HG03457 (cell line): Measurements from ENCODE around the gene PDGFD.
A peak's percentile ranks its signal among the peaks of the same experiment; 100 is the strongest.

Source experiments
- ATAC-seq: cut with Tn5 transposase; IDR thresholded peaks from one replicate; pipeline ENCODE4 v1.9.1; 2021; ENCODE audit warnings: moderate number of reproducible peaks; ENCODE audit not compliant: unreplicated experiment

The PDGFD gene

DNA sequence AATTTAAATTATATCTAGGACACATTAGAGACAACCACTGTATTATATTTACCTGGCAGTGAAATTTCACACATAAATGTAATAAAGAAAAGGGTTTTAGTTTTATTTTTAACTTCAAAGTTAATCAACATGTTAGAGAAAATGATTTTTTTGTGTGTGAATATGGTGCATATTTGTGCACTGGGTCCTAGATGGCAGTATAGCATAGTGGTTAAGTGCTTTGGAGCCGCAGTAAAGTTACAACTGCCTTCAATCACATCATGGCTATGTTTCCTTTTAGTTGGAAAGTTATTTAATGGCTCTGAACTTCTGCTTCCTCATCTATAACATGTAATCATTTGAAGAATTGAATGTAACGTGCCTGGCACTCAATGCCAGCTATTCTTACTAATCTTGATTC is 236.4 kb downstream of the PDGFD start:
- ATAC-seq: no peak

DNA sequence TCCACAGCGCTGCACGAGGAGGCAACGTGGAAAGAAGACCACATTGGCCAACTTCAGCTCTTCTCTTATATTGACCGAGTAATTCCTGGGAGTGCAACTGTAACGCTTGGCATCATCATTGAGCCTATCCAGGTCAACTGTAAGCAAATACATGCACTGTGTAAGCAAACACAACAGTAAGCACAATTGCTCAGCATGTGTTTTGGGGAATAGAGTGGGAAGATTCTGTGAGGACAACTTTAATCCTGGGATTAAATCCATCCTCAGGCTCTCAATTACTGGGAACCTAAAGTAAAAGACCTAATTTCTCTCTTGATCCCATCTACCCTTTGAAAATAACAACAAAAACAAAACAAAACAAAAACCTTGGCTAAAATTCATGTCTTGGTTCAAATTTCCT is 237.0 kb downstream of the PDGFD start:
- no peak for ATAC-seq

DNA sequence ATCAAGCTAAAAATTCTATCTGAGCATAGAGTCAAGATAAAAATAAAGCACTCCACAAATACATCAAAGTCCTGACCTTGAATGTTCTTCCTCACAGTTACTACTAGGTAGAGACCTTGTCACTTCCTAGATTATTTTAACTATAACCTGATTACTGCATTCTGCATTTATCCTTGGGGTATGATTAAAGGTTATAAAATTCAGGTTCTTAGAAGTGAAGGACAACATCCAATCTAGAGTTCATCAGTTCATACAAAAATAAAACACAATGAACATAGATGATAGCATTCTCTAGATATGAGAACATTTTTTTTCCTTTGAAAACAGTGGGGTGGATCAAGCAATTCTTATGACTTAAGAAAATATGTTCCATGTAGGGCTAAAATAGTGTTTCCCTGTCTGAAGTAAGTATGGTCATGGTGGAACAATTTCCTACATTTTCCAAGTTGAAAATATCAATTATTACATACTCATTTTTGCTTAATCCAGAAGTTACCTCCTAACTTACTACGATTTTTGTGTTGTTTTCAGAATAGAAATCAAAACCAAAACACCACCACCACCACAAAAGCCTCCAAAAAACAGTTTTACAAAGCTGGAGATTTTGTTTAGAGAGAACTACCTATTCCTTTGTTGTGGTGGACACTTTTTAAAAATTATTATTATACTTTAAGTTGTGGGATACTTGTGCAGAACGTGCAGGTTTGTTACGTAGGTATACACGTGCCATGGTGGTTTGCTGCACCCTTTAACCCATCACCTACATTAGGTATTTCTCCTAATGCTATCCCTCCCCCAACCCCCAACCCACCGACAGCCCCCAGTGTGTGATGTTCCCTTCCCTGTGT is 239.6 kb downstream of the PDGFD start:
- ATAC-seq: no peak

DNA sequence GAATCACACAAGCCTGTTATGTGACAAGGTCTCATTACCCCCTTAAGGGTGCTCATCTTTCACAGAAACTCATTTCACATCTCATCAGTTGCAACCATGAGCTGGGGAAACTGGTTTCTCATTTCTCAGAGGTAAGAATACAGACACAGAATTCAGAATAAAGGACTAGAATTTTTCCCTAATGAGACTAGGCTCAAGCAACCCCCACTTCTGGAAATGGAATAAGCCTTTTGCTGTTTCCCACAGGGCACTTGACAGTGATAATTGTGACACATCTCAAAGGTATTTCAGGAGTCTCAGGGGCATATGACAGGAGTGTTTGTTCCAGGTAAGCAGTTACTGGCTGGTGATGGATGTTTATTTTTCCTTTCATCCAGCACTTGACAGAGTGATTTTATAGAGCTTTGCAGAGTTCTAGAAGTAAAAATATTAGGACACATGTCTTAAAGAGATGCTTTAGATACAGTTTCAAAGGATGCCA is 240.5 kb downstream of the PDGFD start:
- ATAC-seq: no peak

DNA sequence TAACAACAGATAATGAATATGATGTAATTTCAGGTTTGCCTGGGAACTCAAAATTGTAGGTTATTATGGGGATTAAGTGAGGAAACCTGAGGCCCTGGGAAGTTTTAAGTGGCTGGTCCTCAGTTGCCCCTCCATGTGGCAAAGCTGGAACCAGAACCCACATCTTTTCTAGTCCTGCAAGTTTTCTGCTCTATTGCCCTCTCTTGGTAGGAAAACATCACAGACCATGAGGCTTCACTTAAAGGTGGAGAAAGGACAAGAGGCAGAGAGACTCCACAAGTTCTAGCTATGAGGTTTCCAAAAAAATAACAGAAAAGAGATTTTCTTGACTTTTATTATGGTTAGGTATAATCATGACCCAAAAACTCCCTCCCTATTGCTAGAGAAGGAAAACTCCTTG is 243.0 kb downstream of the PDGFD start:
- ATAC-seq: no peak

DNA sequence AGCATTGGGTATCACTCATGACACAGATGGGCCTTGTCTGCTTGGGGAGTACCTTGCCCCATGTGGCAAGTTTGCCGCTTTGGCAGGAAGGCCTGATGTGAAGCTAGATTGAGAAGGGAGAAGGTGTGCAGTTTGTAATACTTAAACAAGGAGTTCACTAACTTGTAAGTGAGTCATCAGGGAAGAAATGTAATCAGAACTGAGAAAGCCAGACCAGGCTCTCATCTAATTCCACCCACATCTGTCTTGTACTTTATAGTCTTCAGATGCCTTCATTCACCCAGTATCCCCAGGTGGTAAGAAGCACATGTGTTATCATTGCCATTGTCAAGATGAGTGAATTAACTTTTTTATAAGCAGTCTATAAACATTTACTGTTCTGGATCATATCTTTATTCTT is 243.5 kb downstream of the PDGFD start:
- no peak for ATAC-seq

DNA sequence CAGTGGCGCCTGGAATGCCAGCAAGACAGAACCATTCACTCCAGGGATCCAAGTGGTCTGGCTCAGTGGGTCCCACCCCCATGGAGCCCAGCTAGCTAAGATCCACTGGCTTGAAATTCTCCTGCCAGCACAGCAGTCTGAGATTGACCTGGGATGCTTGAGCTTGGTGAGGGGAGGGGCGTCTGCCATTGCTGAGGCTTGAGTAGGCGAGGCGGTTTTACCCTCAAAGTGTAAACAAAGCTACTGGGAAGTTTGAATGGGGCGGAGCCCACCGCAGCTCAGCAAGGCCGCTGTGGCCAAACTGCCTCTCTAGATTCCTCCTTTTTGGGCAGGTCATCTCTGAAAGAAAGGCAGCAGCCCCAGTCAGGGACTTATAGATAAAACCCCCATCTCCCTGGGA is 253.2 kb downstream of the PDGFD start:
- no peak for ATAC-seq

DNA sequence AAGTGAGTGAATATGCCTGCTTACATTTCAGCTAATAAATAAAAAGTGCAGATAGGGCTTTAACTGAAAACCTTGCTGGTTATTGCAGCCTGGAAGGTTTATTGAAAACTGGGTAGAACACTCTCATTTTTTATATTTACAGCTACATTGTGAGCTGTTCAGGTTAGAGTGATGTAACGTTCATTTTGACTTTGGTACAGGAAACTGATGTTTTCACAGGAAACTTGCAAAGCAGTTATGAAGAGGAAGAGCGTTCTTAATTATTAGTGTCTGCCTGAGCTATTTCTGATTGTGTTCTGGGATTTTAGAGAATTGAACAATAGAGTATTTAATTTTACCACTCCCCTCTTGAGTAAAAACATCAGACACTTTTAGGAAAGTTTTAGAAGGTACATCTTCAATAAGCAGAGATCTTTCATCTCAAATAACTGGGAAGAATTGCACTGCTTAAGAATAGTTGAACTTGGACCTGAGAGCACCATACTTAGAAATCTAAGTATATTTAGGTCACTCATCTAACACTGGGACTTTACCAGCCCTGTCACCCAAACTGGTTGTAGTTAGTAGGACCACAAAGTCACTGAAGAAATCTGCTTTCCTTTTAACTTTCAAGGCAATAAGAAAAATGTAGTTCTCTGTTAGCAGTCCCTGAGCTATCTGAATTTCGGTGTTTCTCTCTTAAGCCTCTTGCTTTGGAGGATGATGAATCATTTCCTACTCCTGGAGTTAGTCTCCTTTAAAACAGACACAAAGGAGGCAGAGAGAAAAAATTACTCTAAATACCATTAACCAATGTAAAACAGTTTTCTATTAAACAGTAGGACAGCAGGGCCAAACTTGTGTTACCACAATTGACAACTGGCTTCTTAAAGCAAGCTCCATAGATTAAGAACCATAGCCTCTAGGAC is 256.1 kb downstream of the PDGFD start:
- no peak for ATAC-seq

DNA sequence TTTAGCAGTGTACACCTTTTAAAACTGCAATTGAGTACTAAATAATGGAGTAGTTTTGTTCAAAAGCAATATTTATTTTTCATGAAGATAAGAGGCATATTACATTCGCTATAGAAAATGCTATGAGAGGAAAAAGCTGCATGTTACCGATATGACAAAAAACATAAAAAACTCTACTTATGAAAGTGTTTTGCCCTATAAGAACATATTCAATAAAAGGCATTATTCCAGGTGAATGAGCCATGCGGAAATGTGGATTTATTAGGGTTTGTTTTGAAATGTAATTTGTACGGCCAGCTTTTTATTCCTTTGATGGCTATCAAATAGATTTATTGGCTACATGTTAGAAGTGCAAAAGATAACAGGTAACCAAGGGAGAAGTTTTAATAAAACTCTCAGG is 256.8 kb downstream of the PDGFD start:
- no peak for ATAC-seq

DNA sequence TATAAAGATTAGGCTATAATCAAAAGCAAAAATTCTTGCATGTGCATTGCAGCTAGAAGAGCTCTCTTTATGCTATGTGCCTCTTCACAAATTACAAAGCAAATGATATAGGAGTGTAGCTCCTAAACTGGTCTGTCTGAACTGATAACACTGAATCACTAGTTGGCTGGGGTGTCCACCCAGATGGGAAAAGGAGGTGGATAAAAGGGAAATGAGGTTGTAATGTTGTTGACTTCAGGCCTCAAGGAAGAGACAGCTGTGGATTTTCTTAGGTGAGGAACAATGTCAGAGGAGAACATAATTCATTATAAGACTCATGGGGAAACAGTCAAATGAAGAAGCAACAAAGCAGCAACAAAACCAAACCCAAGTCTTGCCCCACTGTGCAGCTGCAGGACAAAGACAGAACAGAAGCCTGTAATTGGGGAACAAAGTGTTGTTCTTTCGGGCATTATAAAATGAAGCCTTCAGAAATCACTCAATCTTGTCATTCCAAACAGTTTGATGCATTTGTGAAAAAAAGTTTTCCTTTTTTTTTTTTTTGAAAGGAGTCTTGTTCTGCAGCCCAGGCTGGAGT is 257.6 kb downstream of the PDGFD start:
- ATAC-seq: no peak

DNA sequence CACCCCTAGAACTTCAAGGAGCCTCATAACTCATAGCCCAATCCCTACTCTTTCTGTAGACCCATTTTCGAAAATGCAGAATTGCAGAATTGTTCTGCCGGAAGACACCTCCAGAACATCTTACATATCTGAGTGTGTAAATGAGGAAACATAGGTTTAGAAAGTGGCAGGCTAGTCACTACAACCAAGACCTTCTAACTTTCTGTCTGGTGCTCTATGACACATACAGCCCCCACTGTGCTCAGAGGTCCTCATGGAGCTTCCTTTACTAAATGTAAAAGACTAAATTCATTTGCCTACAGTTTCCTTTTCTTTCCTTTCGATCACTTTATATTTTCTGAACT is 259.7 kb downstream of the PDGFD start:
- ATAC-seq: peak; percentile 79

DNA sequence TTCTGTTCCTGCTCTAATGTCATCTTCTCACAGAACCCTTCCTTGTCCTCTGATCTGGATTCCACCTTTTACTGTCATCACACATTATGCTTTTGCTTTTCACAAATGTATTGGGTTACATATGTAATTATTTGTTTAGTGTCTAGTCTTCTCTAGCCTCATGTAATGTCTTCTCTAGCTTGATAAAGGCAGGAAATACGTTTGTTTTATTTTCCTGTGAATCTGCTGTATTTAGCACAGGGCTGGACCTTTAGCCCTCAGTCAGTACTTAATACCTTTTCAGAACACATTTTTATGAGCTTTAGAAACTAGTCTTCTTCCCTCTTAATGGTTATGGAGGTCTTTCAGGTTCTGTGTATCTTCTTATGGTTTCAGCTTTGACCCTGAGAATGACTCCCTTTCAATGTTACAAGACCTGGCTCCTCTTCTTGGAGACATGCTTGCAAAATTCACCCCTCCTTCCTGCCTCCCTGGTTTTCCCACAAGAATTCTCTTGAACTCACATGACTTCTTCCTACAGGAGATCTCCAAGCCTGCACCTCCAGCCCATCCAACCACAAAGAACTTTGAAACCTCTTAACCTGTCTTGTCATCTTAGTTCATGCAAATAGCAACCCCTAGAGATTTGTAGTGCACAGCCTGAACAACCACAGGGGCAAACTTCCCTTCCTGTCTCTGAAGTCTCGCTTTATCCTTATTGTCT is 260.2 kb downstream of the PDGFD start:
- ATAC-seq: peak; percentile 92

DNA sequence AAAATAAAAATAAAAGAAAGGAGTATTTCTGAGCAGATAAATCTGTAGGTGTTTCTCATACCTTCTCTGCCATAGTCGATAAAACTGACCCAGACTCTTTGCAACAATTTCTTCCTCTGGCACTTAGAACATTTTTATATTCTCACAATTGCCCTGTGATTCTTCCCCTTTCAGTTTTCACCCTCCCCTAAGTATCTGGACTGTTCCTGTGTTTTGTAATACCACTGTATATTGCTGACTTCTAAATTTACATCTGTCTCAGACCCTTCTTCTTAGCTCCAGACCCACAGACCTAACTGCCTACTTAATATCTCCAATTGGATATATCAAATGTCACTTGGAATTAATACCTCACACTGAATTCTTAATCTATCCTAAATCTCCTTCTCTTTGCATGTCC is 261.0 kb downstream of the PDGFD start:
- no peak for ATAC-seq

DNA sequence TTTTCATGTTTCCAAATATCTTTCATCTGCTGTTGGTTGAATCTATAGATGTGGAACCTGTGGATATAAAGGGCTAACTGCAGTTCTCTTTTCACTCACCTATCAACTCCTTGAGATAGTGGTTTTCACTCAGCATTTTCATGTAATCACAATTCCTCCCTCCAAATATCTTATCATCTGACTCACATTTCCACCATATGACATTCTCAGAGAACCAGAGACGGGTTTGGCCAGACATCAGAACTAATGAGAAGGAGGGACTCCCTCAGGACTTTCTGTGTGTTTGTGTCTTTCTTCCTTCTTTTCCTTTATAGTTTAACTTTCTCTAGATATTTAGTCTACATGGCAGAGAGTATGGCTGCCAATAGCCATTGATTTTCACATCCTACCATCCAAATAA is 262.3 kb downstream of the PDGFD start:
- no peak for ATAC-seq

DNA sequence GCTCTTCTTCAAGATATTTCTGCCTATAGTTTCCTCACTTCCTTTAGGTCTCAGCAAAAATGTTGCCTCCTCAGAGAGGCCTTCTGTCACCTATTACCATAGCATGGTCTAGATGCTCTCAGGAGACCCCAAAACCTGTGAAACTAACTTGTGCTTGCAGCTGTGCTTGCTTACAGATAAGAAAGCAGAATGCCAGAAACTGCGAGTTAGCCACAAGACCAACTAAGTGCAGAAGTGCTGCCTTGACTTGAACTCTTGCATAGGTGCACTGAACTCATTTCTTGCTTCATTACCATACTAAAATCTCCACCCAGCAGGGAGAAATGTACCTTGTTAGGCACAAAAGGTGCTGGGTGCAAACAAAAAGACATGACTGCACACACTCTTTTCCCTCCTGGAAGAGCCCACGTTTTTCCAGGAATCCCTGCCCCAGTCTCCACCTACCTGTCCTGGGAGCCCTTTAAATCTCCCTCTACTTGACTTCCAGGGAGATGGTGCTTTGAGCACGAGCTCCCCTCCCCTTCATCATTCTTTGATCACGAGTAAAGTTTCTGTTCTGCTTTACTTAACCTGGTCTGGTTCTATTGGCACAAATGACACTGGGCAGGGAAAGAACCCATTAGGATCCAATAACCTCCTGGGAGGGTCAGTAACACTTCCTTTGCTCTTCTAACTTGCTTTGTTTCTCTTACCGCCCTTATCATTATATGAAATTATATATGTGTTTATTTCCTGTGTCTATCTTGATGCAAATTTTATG is 265.2 kb downstream of the PDGFD start:
- peak; percentile 65 for ATAC-seq

DNA sequence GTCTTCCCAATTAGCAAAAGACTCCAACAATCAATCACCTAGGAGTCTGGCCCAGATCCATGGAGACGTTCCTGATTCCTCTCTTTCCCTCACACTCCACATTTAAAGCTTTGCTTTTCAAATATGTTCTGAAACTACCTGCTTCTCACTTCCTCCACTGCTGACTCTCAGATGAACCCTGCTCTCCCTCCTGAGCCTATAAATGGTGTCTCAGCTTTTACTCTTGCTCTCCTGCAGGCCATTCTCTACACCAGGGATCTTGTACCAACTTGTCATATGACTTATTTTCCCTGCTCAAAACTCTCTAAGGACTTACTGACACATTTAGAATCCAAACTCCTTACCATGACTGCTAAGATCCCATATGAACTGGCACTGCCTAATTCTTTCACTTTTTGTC is 265.9 kb downstream of the PDGFD start:
- ATAC-seq: peak; percentile 43

DNA sequence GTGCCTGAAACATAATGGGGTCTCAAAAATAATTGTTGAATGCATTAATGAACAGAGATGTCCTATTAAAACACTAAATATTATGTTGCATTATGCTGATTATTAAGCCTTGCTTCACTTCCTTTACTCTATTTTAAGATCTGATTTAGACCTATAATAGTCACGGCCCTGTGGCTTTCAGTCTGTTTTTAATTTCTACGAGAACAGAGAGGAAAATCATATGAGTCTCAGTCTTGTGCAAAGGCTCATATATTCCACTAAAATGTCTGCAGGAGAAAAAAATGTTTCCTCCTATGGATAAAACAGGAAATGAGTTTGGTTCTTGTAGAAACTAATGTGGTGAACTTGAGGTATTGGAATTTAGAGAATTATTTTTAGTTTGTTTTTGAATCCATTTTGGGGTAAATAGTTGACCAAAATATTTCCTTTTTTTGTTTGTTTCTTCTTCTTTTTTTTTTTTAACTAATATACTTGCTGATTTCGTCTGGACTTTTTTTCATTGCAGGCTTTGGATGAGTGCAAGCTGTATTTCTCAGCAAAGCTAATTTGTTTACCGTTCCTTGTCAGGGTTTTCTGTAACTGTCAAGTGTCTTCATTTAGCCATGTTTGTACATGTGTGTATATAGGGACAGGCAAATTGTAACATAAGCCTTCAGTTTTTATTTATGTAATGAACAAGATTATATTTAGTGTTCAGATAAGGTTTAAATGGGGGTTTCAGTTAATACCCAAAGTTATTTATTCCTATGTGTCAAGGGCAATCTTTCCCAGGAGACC is 266.6 kb downstream of the PDGFD start:
- no peak for ATAC-seq

DNA sequence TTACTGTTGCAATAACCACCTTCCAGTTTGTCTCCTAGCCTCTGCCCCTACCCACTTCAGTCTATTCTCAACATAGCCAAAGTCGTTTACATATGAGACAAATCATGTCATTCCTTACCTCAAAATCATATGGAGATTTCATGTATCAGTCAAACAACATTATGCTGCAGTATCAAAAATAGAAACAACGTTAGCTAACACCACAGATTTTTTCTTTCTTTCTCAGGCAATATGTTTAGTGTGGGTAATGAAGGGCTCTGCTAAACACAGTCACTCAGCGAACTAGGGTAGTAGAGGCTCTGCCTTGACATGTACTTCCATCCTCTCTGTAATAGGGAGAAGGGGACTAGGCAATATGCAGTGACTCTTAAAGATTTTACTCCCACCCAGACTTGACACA is 268.8 kb downstream of the PDGFD start:
- no peak for ATAC-seq

DNA sequence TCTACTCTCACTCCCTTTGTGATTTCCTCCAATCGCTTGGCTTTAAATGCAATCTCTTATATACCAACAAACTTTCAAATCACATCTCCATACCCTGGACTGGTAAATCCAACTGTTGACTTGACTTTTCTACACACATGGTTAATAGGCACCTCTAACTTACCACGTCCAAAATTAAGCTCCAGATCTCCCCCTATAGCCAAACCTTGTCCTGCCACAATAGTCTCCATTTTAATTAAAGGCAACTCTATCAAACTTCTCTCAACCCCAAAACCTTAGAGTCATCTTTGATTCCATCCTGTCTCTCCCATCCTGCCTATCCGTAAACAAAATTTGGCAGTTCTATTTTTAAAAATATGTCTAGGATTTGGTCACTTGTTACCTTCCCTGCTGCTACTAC is 269.3 kb downstream of the PDGFD start:
- ATAC-seq: no peak

DNA sequence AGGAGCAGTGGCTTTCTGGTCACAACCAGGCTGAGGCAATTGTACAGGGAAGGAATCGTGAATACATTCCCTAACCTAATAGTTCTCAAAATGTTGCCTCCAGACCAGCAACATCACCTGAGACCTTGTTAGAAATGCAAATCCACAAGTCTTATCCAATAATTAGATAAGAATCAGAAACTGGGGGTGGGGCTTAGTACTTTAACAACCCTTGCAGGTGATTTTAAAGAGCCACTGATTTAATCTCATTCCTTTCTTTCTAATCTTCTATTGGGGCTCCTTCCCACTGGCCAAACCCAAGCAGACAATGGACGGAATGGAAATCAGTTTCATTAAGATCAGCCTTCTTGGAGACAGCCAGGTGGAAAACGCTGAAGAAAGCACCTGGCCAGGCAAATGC is 269.9 kb downstream of the PDGFD start:
- no peak for ATAC-seq
